ENCODE measurements around the gene MDM2.

DNA sequence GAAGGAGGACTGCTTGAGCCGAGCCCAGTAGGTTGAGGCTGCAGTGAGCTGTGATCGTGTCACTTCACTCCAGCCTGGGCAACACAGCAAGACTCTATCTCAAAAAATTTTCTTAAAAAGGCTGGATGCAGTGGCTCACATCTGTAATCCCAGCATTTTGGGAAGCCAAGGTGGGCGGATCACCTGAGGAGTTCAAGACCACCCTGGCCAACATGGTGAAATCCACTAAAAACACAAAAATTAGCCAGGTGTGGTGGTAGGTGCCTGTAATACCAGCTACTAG is 17.1 kb upstream of the MDM2 start:
- TF ChIP-seq, protein P1, sequence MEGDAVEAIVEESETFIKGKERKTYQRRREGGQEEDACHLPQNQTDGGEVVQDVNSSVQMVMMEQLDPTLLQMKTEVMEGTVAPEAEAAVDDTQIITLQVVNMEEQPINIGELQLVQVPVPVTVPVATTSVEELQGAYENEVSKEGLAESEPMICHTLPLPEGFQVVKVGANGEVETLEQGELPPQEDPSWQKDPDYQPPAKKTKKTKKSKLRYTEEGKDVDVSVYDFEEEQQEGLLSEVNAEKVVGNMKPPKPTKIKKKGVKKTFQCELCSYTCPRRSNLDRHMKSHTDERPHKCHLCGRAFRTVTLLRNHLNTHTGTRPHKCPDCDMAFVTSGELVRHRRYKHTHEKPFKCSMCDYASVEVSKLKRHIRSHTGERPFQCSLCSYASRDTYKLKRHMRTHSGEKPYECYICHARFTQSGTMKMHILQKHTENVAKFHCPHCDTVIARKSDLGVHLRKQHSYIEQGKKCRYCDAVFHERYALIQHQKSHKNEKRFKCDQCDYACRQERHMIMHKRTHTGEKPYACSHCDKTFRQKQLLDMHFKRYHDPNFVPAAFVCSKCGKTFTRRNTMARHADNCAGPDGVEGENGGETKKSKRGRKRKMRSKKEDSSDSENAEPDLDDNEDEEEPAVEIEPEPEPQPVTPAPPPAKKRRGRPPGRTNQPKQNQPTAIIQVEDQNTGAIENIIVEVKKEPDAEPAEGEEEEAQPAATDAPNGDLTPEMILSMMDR (IDR thresholded peaks at IDR 0.05): no peak
- TF ChIP-seq POLR2A (IDR thresholded peaks at IDR 0.05) (no peak), EP300 (IDR thresholded peaks at IDR 0.05) (no peak)

Data from tibial nerve (tissue), 4 donors.